Esophagus muscularis mucosa (tissue), 4 donors: Measurements from ENCODE around the gene ZNHIT3.

ENCODE experiments used
- CTCF ChIP-seq, 3 experiments: fragments of 200-600 bp in 2 of 3; fragments of 450-650 bp in 1 of 3; sonication (generic) in 2 of 3; IDR thresholded peaks; one replicate each; pipeline ENCODE4 v1.5.1; 2017 to 2019; ENCODE audit warnings: antibody characterized with exemption in 3 of 3, mild to moderate bottlenecking in 2 of 3, moderate library complexity in 1 of 3
- EP300 ChIP-seq: sonication (generic); formaldehyde crosslinking; IDR thresholded peaks from one replicate; pipeline ENCODE4 v1.6.1; 2017; ENCODE audit warnings: antibody characterized with exemption
- POLR2A ChIP-seq: fragments of 450-650 bp; IDR thresholded peaks from one replicate; pipeline ENCODE4 v1.6.1; 2017; ENCODE audit warnings: antibody characterized with exemption, moderate library complexity, mild to moderate bottlenecking, low read depth
- POLR2AphosphoS5 ChIP-seq, 2 donors: sonication (generic); formaldehyde crosslinking; IDR thresholded peaks; one replicate each; pipeline ENCODE4 v1.6.1; 2017; ENCODE audit warnings: antibody characterized with exemption in 2 of 2

DNA sequence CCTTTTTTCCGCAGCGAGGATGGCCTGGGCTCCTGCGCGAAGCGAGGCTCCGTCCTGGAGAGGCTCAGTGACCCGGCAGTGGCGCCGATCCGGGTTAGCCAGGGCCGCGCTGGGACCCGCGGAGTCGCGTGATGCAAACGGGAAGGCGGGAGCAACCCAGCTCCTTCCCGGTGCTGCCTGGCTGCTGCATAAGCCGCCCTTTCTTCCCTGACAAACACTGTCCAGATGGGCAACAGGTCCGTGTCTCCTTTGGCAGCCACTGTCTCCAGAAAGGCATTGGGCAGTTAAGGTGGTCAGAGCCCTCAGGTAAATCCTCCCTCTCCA lies 21.8 kb upstream of the ZNHIT3 start:
- TF ChIP-seq POLR2A: no peak
- TF ChIP-seq CTCF (IDR thresholded peaks at IDR 0.05): no peak
- no peak for TF ChIP-seq POLR2AphosphoS5 (IDR thresholded peaks at IDR 0.05)
- no peak for TF ChIP-seq EP300
